HEK293T (cell line): ENCODE measurements around the gene ABCB7.

Experiments
- CTCF ChIA-PET: fragments of 350-600 bp; formaldehyde crosslinking; extraction: SDS; loops from one replicate; lab custom pipeline; 2021; ENCODE audit warnings: antibody characterized with exemption, inconsistent platforms; lab: Yijun Ruan, JAX
- POLR2A ChIA-PET: fragments of 350-600 bp; formaldehyde crosslinking; extraction: SDS; loops from one replicate; lab custom pipeline; 2020; ENCODE audit warnings: antibody characterized with exemption, inconsistent platforms; lab: Yijun Ruan, JAX
- DNase-seq: peaks from one replicate; pipeline ENCODE4 v3.0.0; 2012; ENCODE audit warnings: mixed read lengths; ENCODE audit errors: extremely low spot score
- ARNT ChIP-seq: fragments of 450-650 bp; IDR thresholded peaks from 2 replicates; pipeline ENCODE4 v1.6.1; 2017; ENCODE audit warnings: mild to moderate bottlenecking
- BHLHE40 ChIP-seq: fragments of 450-650 bp; IDR thresholded peaks from 2 replicates; pipeline ENCODE4 v1.6.1; 2016; ENCODE audit warnings: mild to moderate bottlenecking, moderate library complexity, borderline replicate concordance
- CTBP1 ChIP-seq: fragments of 450-650 bp; IDR thresholded peaks from 2 replicates; pipeline ENCODE4 v1.6.1; 2016; ENCODE audit warnings: borderline replicate concordance
- ELF4 ChIP-seq: fragments of 450-650 bp; IDR thresholded peaks from 2 replicates; pipeline ENCODE4 v1.6.1; 2017; ENCODE audit warnings: antibody characterized with exemption
- FOXA1 ChIP-seq: fragments of 450-650 bp; IDR thresholded peaks from 2 replicates; pipeline ENCODE4 v1.6.1; 2016; ENCODE audit warnings: mild to moderate bottlenecking
- FOXK2 ChIP-seq: fragments of 450-650 bp; IDR thresholded peaks from 2 replicates; pipeline ENCODE4 v1.6.1; 2016; ENCODE audit warnings: mild to moderate bottlenecking
- FOXM1 ChIP-seq: fragments of 450-650 bp; IDR thresholded peaks from 2 replicates; pipeline ENCODE4 v1.6.1; 2017; ENCODE audit warnings: mild to moderate bottlenecking, borderline replicate concordance
- HDGF ChIP-seq: fragments of 450-650 bp; IDR thresholded peaks from 2 replicates; pipeline ENCODE4 v1.6.1; 2017; ENCODE audit warnings: antibody characterized with exemption, borderline replicate concordance
- L3MBTL2 ChIP-seq: fragments of 450-650 bp; conservative IDR thresholded peaks from 2 replicates; pipeline ENCODE4 v1.6.1; 2016; ENCODE audit warnings: mild to moderate bottlenecking
- LEF1 ChIP-seq: fragments of 450-650 bp; IDR thresholded peaks from 2 replicates; pipeline ENCODE4 v1.6.1; 2017; ENCODE audit warnings: mild to moderate bottlenecking, borderline replicate concordance
- NFRKB ChIP-seq: fragments of 450-650 bp; IDR thresholded peaks from 2 replicates; pipeline ENCODE4 v1.6.1; 2016; ENCODE audit warnings: mild to moderate bottlenecking, moderate library complexity
- PKNOX1 ChIP-seq: fragments of 450-650 bp; IDR thresholded peaks from 2 replicates; pipeline ENCODE4 v1.6.1; 2016
- SP1 ChIP-seq: fragments of 450-650 bp; IDR thresholded peaks from 2 replicates; pipeline ENCODE4 v1.6.1; 2017
- SUZ12 ChIP-seq: fragments of 450-650 bp; IDR thresholded peaks from 2 replicates; pipeline ENCODE4 v1.6.1; 2016; ENCODE audit warnings: mild to moderate bottlenecking
- TARDBP ChIP-seq: fragments of 450-650 bp; IDR thresholded peaks from 2 replicates; pipeline ENCODE4 v1.6.1; 2016
- ZNF384 ChIP-seq: fragments of 450-650 bp; IDR thresholded peaks from 2 replicates; pipeline ENCODE4 v1.6.1; 2016

ABCB7 gene

GRCh38 chrX:75156531-75156945 is 455 bp upstream of the ABCB7 start:
- ChIA-PET CTCF (no interaction called here), POLR2A (interaction anchor here (1.2 kb wide), 1 partner anchor 118 kb away, joined by 3 read pairs; no protein-coding TSS in a partner anchor)
- TF ChIP-seq LEF1 (no peak), SUZ12 (no peak), CTBP1 (no peak), FOXK2 (no peak), ELF4 (no peak), HDGF (no peak), FOXM1 (no peak), BHLHE40 (no peak), FOXA1 (no peak), NFRKB (no peak), L3MBTL2 (no peak)
- no peak for DNase-seq

GRCh38 chrX:75155447-75155826 is 646 bp downstream of the ABCB7 start:
- ChIA-PET POLR2A (no interaction called here), CTCF (no interaction called here)
- no peak for DNase-seq
- TF ChIP-seq HDGF (no peak), ARNT (no peak), PKNOX1 (no peak), L3MBTL2 (no peak)

- no peak for DNase-seq
- TF ChIP-seq HDGF: no peak
- TF ChIP-seq TARDBP: no peak
- TF ChIP-seq ARNT: no peak
- TF ChIP-seq NFRKB: no peak
- TF ChIP-seq L3MBTL2: no peak
- no peak for TF ChIP-seq BHLHE40
- TF ChIP-seq ZNF384: no peak
- no peak for TF ChIP-seq FOXA1
- no peak for TF ChIP-seq FOXM1
- CTCF ChIA-PET: no interaction called here
- POLR2A ChIA-PET: no interaction called here
These were observed 1.2 kb downstream of the ABCB7 start for GRCh38 chrX:75154871-75155270.

- no peak for DNase-seq
- TF ChIP-seq NFRKB: no peak
- no peak for TF ChIP-seq FOXK2
- no peak for TF ChIP-seq HDGF
- no peak for TF ChIP-seq BHLHE40
- TF ChIP-seq FOXA1: no peak
- TF ChIP-seq ZNF384: no peak
- TF ChIP-seq CTBP1: no peak
- no peak for TF ChIP-seq TARDBP
- no peak for TF ChIP-seq SUZ12
- no peak for TF ChIP-seq ARNT
- no peak for TF ChIP-seq PKNOX1
- no peak for TF ChIP-seq FOXM1
- no peak for TF ChIP-seq LEF1
- TF ChIP-seq ELF4: no peak
- no peak for TF ChIP-seq L3MBTL2
- TF ChIP-seq SP1: no peak
- ChIA-PET POLR2A (interaction anchor here (1.3 kb wide), 1 partner anchor 122 kb away, joined by 3 read pairs; no protein-coding TSS in a partner anchor), CTCF (no interaction called here)
These were observed 4.1 kb downstream of the ABCB7 start for GRCh38 chrX:75151827-75152592.

GRCh38 chrX:75149654-75150053 is 6.4 kb downstream of the ABCB7 start:
- ChIA-PET POLR2A (no interaction called here), CTCF (no interaction called here)
- TF ChIP-seq CTBP1 (no peak), L3MBTL2 (no peak), ARNT (no peak), SUZ12 (no peak), FOXM1 (no peak), PKNOX1 (no peak), ELF4 (no peak), NFRKB (no peak), BHLHE40 (no peak), TARDBP (no peak), FOXA1 (no peak), LEF1 (no peak), FOXK2 (no peak), ZNF384 (no peak), SP1 (no peak), HDGF (no peak)
- DNase-seq: no peak

- POLR2A ChIA-PET: no interaction called here
- CTCF ChIA-PET: no interaction called here
- no peak for TF ChIP-seq FOXM1
- TF ChIP-seq SP1: no peak
- DNase-seq: no peak
These were observed 23.4 kb downstream of the ABCB7 start for GRCh38 chrX:75132672-75133071.
